GM20000 (cell line): Measurements from ENCODE around the gene EYA3.

Experiments used
- DNase-seq: peaks from one replicate; pipeline ENCODE4 v3.0.0; 2012; ENCODE audit warnings: low spot score
- TF ChIP-seq, protein P1 (sequence below): IDR thresholded peaks from 2 replicates; pipeline ENCODE4 v1.5.1; 2012; ENCODE audit warnings: mild to moderate bottlenecking, control low read depth; ENCODE audit errors: extremely low read depth, missing control alignments

EYA3 gene

GRCh38 chr1:28112388-28113241, 24.2 kb upstream of the EYA3 start:
- TF ChIP-seq, protein P1, sequence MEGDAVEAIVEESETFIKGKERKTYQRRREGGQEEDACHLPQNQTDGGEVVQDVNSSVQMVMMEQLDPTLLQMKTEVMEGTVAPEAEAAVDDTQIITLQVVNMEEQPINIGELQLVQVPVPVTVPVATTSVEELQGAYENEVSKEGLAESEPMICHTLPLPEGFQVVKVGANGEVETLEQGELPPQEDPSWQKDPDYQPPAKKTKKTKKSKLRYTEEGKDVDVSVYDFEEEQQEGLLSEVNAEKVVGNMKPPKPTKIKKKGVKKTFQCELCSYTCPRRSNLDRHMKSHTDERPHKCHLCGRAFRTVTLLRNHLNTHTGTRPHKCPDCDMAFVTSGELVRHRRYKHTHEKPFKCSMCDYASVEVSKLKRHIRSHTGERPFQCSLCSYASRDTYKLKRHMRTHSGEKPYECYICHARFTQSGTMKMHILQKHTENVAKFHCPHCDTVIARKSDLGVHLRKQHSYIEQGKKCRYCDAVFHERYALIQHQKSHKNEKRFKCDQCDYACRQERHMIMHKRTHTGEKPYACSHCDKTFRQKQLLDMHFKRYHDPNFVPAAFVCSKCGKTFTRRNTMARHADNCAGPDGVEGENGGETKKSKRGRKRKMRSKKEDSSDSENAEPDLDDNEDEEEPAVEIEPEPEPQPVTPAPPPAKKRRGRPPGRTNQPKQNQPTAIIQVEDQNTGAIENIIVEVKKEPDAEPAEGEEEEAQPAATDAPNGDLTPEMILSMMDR: no peak
- peak; percentile 28 for DNase-seq

DNA sequence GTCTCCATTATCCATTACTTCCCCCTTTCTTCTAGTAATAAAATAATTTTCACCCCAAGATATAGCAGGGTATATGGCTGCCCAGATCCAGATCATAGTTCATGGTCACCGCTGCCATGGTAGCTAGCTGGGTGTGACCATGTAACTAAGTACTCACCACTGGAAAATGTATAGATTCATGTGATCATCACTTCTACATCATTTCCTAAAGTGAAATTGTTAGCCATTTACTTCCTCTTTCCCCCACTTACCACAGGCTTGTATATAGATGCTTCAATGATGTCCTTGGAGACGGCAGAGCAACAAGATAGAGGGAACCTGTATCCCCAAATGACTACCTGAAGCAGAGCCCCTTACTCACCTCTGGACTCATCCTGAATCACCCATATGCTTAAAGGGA, 22.7 kb upstream of the EYA3 start:
- peak; percentile 32 for DNase-seq
- TF ChIP-seq, protein P1: no peak

DNA sequence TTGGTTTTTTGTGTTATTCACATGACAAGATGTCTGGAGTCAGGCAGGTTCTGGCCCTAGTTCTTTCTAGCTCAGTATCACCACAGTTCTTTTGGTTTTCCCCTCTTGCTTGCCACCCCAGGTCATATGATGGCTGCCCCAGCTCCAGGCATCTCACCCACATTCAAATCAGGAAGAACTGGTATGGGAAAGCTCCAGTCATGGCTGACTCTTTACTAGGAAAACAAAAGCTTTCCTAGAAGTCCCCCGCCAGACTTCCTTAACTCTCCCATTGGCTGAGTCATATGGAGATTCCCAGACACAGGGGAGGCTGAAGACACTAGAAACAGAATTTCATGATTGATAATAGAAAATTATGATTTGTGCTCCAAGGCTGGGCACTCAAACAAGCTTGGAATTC, 22.1 kb upstream of the EYA3 start:
- no peak for DNase-seq
- TF ChIP-seq, protein P1: no peak

- TF ChIP-seq, protein P1: no peak
- no peak for DNase-seq
Measured at GRCh38 chr1:28109639-28110038, 21.2 kb upstream of the EYA3 start.

DNA sequence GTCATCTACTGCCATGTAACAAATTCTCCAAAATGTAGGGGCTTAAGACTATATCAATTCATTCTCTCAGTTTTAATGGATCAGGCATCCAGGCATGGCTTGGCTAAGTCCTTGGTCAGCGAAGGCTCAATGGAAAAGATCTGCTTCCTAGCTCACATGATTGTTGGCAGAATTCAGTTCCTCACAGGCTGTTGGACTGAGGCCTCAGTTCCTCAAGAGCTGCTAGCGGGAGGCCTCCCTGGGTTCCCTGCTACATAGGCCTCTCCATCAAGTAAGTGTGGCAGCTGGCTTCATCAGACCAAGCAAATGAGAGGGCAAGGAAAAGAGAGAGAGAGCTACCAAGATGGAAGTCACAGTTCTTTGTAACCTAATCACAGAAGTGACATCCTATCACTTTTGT, 19.6 kb upstream of the EYA3 start:
- DNase-seq: no peak
- TF ChIP-seq, protein P1: no peak

GRCh38 chr1:28104866-28105467, 16.6 kb upstream of the EYA3 start:
- no peak for DNase-seq
- TF ChIP-seq, protein P1: no peak

- DNase-seq: no peak
- TF ChIP-seq, protein P1: no peak
Measured at GRCh38 chr1:28102189-28102588, 13.8 kb upstream of the EYA3 start.
